Hematopoietic multipotent progenitor cell treated with erythropoietin and hydrocortisone succinate and interleukin-3 and kit ligand, for 6 days (in vitro differentiated cells): Measurements from ENCODE around the gene MCTP2.

ENCODE experiments used
- DNase-seq: peaks from one replicate; pipeline ENCODE4 v3.0.0-alpha.2; 2015

The MCTP2 gene

DNA sequence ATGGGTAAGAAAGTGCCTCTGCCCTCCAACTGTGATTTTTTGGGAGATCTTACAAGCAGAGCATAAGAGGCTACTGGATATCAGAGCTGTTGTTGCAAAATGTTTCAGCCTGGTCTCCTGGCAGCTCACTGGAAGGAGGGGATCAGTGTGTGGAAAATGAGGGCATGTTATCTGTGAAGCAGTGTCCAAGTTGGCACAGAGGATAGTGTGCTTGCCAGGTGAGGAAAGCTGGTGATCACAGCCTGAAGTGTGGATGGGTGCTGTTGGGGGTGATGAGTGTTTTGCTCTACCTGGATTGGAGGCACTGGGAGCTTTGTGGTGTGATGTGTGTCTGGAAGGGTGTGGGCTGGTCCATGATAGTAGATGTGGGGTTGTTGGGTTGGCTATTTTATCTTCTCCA lies 69.3 kb downstream of the MCTP2 start:
- no peak for DNase-seq

DNA sequence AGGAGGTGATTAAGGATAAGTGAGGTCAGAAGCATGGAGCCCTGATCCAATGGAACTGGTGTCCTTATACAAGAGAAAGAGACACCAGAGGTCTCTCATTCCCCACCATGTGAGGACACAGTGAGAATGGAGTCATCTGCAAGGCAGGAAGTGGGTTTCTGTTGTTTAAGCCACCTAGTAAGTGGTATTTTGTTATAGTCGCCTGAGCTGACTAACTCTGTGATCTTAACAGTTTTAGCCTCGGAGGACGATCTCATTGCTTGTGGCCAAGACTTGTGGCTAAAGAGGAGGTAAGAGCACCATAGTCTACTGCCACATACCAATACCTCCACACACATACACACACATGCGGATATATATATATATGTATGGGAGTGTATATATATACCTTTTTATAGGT lies 73.8 kb downstream of the MCTP2 start:
- DNase-seq: peak; percentile 70

DNA sequence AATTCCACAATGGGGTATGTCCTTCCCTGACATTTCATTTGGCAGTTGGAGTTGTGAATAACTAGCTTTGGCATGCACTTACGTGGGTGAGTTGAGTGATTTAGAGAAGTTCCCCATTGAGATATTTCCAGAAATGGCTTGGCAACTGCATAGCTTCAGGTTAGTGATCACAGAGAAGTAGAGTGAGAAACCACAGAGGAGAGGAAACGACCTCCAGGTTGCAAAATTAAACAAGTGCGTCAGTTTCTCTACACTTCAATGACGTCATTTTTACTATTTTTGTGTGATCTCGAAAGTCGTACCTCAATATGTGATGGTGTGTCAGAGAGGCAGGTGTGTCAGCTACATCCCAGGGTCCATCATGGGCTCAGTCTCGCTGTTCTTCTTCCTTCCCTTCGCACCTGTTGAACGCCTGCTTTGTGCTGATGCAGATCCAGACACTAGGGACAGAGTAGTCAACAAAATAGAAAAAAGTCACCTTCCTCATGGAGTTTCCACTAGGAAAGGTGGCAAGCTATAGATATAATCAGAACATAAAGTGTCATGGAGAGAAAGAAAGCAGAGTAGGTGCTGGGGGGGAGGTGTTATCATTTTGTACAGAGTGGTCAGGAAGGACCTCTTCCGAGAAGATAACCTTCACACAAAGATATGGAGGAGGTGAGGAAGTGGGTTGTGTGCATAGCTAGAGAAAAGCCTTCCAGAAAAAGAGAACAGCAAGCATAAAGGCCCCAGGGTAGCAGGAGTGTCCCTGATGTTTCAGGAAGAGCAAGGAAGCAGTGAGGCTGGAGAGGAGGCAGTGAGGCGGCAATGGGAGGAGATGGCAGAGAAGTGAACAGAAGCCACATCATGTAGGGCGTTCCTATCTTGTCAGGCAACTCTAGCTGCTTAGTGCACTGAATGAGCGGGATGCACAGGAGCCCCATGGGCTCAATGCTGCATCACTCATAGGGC lies 75.6 kb downstream of the MCTP2 start:
- peak; percentile 85 for DNase-seq

DNA sequence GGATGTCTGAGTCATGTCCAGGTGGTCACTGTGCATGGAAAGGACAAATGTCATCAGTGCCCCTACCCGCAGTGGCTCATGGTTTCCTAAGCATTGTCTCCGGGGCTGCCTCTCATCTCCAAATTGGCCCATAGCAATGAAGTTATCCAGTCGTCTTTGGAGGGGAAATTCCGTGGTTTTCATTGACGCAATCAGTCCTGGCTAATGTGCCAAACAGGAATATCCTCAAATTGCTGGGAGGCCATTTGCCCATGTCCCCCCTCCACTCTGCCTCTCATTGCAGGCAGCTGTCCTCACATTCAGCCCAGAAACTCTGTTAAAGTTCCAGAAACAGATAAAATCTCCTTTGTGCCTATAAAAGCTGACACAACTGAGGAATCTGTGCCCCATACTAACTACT lies 81.6 kb downstream of the MCTP2 start:
- DNase-seq: no peak

DNA sequence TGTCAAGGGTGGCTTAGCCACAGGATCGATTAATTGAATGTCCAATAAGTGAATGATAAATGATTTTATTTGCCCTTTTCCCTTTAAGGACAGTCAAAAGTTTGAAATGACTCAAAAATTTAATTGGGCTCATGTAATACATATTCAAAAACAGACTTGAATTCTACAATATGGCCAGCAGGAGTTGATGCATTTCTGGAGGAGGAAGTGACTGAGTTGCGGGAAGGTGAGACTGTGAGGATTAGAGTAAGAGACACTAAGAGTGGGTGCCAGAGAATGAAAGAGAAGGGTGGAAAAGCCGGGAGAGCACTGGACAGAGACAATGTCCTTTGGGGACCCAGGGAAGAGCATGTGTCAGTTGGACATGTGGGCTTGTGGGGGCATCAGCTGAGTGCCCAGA lies 83.3 kb downstream of the MCTP2 start:
- no peak for DNase-seq

DNA sequence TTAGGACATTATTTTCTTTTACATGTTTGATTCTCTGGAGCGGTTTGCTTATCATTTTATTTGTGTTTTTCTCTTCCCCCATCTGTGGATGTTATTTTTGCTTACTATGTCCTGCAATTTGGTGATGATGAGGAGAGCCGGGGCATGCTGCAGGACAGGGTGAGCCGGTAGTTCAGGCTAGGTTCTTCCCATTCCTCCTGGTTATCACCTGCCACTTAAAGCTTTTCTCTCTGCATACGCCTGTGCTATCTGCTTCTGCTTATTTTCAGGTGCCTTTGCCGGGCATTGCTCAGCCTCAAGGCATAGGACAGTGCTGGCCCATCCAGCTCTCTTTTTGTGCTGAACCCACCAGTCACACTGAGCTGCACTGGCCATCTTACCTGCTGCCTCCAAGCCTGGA lies 85.8 kb downstream of the MCTP2 start:
- no peak for DNase-seq

DNA sequence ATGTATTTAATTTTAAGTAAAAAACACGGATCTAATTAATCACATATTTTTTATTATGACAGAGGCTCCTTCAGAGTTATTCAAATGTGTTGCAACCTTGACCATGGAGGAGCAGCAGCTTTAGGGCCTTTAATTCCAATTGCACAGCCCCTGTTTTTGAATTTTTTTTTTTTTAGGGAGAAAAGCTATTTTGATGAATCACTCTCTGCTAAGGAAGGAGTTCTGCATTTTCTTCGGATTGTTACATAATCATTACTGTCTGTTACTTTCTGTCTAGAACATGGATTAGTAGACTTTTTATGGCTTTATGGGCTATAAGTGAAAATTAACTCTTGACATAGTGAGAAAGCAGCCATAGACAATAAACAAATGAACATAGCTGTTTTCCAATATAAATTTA lies 90.8 kb downstream of the MCTP2 start:
- no peak for DNase-seq

DNA sequence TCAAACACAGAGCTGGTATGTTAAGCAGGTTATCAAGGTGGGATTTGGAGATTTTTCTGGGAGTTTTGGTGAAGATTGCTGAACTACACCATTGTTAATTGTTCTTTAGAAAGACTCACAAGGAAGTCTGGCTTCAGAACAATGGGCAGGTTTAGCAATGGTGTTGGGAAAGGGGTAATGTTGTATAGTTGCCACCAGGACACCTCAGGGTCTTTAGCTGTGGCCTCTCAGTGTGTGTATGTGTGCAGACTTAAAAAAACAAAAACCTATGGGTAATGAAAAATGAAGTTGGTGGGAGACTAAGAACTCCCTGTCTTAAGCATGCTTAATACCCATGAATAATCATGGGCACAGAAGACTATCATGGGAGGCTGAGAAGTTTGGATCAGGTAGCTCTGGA lies 91.7 kb downstream of the MCTP2 start:
- no peak for DNase-seq

DNA sequence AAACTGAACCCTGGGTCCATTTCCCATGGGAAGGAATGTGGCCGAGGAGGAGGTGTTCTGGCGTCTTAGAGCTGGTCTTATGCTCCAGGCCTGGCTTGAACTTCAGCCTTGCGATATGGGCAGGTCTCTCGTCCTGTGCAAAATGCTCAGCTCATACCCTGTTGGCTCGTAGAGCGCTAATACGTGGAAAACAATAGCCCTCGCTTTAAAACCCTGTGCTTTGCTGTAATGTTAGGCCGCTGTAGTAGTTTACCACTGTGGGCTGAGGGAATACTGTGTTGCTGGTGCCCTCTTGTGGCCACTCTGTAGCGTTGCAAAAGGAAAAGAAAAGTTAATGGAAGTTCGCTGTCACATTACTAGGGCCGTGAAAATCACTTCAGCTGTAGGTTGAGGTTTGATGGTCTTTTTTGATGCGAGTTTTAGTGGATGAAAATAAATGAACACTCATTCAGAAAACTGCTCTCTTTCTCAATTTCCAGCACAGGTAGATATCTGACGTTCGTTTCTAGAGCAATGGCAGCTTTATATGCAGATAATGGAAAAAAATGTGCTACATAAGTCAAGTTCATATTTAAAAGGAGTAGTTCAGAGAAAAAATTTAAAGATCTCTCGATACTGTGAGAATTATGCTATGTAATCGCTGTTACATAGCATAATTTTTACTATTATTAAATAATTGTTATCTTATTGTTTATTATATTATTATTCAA lies 92.9 kb downstream of the MCTP2 start:
- DNase-seq: peak; percentile 93

DNA sequence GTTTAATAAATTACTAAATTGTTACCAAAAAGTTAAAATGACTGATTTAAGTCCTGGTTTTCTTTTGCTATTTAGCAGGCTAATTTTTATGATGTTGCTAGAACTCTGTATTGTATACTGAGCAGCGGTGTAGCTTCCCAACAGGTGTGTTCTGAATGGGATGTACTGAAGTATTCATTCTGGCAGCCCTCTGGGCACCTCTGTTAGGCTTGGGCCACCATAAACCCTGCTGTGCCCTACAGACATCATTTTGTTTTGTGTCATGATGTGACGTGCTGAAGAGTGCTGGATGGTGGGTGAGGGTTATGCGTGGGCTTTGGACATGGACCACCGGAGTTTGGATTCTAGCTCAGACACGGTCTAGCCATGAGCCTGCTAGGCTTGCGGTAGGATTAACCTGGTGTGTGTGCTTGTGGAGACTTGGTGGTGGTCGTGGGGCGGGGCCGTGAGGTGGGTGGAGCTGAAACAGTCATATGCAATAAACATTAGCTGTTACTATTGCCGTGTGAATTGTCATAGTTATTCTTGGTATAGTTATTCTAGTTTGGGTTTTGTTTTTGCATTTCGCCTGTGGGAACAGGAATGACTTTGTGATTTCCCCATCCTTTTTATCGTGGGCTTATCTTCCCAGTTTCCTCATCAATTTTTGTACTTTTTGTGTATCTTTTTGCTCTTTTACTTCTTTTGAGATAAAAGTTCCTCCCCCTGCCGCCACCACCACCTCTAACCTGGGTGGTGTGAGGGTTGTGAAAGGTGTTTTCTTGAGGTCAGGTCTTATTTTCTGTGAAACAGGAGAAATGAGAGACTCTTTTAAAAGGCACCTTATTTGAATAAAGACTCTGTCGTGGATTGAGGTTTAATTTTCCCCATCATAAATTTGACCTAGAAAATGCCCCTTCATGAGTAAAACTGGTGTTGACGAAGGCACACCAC lies 93.7 kb downstream of the MCTP2 start:
- peak; percentile 39 for DNase-seq

DNA sequence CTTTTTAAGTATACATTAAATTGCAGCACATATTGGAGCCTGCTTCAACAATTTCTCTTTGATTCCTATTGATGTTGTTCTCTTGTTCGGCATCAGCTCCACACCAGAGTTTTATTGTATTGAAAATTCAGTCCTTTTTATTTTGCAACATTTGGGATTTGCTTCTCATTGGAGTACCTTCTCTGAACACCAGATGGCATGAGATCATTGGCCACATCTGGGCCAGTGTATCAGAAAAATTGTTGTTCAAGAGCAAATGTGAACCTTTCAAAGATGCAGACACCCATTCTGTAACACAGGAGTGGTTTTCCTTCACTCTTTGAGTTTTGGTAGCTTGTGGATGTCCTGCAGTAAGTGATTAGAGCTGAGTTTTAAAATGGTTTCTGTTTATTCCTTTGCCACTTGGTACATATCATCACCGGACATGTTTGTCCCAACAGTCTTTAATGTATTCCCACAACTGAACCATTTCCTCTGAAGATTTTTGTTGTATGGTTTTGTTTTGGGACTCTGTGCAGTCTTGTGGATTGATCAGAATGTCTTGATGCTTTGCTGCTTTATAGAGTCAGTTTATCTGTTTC lies 96.1 kb downstream of the MCTP2 start:
- peak; percentile 78 for DNase-seq

DNA sequence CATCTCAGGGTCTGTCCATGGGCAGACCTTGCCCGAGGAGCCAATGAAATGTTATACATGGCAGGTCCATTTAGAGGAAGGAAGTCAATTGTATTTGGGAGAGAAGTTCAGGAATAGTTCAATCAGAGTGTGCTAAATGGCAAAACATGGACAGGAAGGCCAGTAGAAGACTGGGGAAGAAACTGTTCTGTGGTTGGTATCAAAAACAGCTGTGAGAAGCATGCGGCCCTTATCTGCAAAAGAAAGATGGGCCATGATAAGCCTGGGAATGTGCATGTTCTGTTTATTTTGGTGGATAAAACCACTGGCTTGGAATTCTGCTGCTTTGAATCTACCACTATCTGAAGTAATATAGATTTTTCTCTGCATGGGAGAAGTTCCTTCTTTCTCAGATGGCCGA lies 100.4 kb downstream of the MCTP2 start:
- DNase-seq: no peak

DNA sequence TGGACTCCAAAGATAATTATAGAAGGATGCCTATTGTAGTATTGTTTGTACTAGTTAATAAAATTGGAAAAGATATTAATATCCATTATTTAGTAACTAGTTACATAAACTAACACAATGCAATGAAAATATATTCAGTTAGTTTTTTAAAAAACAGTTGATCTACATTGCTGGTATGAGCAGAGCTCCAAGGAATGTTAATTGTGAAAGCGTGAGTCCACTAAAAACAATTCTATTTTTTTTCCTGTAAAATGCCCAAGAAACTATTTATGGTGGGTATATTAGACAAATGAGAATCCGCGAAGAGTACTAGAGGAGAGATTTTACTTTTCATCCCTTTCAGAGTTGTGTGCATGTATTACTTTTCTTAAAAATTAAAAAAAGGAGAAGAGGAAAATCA lies 104.3 kb downstream of the MCTP2 start:
- DNase-seq: no peak

DNA sequence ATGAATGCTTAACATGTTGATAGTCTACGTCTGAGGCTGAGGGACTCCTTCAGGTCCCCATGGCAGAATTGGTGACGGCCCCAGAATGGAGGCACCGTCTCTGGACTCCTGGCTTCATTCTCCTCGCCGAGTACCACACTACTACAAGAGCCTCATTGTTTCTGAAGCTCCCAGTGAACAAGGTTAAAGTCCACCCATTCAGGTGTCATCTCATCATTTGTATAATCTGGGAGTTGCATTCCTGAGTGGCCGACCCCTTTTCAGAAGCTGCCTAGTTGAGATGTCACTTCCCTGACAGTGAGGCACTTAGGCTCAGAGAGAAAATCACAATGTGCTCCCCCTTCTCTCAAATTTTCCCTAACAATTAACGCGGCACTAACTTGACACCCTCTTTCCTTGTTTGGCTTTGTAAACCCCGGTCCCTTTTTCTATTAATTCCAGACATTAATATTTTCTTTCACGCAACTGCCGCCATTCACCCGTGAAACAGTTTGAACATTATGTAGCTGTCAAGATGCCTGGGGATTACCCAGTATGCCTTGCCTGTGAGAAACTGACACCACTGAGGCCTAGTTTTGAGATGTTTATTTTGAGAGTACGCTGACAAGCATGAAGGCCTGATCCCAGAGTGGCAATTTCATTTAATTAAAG lies 105.6 kb downstream of the MCTP2 start:
- DNase-seq: no peak

DNA sequence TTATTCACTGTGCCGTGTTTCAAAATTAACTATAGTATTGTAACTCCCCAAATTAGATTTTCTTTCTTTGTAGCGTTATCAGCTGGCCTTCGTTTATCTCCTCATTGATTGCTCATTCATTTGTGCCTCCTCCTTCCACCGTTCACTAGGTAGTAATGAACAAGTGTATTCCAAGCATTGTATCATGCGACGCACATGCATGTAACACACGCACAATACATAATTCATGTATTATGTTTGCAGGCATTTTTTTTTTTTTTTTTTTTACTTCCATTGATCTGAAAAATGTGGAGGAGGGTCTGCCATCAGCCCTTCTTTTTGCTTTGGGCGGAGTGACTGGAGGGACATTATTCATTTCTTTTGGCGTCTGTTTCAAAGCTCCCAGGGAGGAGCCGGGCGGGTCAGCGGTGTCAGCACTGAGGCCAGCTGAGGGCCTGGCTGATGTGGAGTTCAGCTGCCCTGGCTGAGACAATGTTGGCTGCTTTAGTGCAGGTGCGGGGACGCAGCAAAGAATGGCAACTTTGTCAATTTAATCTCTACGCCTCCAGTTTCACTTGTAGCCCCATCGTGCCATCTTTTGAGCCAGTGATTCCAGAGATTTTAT lies 107.0 kb downstream of the MCTP2 start:
- DNase-seq: no peak

DNA sequence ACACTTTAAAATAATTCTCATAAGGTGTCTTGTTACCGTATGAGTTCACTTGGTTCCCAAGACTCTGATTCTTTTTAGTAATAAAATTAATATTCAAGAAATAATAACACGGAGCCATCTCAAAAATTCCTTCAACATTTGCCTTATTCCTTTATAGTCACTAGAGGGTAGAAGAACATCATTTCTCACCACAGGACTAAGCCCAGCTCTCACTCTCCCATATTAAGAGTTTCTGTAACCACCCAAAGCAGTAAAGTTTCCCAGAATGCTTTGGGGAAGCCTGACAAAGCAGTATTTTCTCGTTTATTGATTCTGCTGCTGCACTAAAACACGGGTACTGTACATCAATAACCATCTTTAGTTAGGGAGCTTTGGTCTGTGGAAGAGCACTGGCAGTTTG lies 114.9 kb downstream of the MCTP2 start:
- no peak for DNase-seq

DNA sequence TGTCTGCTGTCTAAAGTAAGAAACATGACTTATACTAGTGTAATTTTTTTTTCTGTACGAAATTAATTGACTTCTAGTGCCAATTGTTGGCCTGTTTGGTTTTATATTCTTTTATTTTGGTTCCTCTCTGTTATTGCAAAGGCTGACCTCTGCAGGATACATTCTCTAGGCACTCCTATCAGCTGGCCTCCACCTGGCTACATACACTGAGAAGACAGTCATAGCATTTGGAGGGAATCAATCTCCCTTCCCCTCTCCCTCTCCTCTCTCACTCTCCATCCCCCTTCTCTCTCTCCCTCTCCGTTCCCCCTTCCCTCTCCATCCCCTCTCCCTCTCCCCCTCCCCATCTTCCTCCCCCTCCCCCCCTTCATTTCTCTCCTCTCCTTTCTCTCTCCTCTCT lies 116.7 kb downstream of the MCTP2 start:
- peak; percentile 24 for DNase-seq

DNA sequence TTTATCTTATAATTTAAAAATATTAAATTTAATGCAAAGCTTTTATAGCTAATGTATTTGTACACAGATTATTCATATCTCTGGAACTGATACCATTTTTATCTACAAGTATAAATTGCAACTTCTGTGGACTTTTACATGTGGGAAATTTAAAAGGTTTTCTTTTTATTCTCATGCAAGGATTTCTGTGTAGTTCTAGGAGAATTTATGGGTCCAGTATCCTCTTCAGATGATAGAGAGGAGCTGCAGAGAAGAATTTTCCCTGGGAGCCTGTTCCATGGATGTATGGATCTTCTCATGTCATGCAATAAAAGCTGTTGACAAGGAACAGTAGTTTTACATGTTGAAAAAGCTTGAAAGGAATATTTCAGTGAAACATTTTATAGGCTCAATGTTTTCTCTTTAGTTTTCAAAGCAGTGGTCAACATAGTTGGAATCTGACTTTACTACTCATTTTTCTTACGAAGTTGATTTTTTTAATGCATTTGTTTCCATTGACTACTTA lies 119.7 kb downstream of the MCTP2 start:
- DNase-seq: no peak

DNA sequence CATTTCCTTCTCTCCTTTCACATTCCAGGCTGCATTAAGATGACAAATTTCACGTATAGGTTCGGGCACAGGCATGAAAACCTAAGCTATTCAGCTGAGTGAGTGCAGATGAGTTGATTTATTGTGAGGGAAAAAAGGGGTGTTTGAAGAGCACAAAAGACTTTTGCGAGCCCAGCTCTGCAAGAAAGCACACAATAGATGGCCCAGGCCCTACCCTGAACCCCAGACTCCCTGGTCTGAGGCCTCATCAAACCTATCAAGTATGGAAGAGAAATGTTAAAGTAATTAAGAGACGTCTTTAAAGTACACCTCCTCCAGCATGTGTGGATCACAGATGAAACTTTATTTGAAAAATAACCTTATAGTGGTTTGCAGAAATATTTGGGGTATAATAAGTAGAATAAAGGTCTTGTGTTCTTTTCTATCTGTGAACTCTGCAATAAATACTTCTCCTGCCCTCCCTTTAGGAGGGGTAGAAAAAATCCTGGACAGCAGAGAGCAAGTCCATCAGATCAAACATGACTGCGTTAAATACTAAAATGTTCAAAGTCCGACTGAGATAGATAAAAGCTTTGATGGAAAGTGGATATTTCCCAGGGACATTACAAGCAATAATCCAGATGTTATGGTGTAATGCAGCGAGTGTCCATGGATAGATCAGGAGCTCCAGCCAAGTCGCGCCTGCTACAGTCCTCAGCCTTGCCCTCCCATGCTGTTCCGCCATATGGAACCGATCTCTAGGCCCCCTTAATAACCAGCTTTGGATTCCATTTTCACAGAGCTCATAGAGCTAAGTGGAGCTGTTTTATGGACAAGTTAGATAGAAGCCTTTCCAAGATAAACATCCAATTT lies 121.5 kb downstream of the MCTP2 start:
- DNase-seq: no peak

DNA sequence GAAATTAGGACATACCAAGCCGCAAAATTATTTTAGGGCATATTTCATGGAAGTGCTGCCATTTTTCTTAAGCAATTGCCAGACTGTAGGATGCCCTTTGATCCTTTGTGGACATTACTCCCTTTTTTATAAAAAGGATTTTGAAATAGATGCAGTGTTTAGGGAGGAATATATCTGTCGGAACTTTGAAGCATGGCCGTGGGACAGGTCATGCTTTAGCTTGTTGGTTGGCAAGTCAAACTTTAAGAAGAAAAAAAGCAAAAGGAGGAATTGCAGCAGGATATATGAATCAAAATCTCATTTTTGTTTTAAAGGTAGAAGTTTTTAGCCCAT lies 122.1 kb downstream of the MCTP2 start:
- no peak for DNase-seq

DNA sequence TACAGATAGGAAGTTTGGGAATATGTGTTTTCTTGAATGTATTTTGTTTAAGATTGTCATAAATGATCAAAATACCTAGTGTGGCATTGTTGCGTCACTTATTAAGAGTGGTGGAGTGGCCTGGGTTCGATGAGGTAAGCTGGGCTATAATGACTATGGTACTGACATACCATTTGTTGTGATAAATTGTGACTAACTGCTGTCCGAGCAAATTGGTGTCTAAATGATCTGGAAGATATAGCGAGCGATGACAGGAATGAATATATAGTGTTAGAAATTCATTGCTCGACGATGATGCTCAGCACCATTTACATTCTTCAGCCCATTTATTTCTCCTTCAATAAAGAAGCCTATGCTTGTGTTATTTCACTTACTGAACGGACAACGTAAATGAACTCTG lies 123.3 kb downstream of the MCTP2 start:
- DNase-seq: no peak
